NCI-H187 treated with DMSO at 0.1 percent for 48 hours (cell line): ENCODE data around the gene BCAS3.
"Not testable (repeated sequence)": the region's sequence is repeated elsewhere in the genome, so short reads cannot be mapped to it uniquely, and the experiment has no call there.

Experiments used
- DNase-seq: peaks from one replicate; lab custom pipeline; 2025; lab: John Stamatoyannopoulos, UW

Gene BCAS3

DNA sequence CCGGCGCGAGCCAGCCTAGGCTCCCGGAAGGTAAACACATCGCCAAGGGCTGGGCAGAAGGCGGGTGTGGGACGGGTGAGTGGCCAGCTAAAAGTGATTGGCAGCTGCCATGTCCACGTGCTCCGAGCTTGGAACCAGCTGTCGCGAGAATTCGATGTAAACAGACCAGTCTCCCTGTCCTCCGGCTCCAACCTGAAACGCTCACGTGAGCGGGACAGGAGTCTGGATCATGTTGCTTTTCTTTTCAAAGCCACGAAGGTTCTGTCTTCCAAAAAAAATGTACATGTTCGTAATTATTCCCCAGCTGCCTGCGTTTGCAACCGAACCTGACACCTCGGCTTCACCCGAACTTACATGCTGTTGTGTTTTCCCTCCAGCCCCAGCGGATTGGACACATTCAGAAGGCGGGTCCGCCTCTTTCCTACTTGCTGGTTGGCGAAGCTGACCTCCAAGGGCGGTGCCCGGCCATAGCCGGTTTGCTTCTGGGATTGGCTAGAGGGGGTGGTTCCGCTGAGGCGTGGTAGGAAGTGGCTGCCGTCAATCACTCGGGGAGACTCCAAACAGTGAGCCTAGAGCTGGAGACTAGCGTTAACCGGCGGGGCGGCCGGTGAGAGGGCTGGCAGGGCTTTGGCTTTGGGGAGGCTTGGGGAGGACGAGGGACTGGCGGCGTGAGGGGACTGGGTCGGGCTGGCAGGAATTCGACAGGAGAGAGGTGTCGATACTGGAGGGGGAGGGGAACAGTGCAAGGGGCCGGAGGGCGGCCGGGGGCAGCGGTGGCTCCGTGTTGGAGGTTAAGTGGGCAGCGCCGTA, at the start of gene BCAS3:
Gene BCAS3 (plus strand): TSS at position 544 of the 810 bp plus-strand sequence.
- DNase-seq = peak; percentile 84

DNA sequence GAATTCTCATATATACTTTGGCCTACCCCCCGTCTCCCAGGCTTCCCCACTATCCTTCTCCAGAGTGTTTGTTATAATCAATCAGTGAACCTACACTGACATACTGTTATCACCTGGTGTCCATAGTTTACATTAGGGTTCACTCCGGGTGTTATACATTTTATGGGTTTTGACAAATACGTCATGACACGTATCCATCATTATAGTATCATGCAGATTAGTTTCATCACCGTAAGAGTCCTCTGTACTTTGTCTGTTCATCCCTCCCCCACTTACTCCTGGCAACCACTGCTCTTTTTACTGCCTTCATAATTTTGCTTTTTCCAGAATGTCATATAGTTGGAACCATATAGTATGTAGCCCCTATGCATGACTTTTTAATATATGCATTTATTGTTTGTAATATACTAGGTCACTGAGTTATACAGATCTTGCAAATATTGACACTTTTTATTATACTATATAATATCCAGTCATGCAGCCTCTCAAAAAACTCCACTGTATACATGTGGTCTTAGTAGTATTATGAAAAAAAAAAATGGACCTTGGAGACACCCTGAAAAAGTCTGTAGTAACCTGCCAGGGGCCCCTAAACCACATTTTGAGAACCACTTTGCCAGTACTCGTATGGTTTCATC, 49.3 kb upstream of the BCAS3 start:
- DNase-seq = no peak

DNA sequence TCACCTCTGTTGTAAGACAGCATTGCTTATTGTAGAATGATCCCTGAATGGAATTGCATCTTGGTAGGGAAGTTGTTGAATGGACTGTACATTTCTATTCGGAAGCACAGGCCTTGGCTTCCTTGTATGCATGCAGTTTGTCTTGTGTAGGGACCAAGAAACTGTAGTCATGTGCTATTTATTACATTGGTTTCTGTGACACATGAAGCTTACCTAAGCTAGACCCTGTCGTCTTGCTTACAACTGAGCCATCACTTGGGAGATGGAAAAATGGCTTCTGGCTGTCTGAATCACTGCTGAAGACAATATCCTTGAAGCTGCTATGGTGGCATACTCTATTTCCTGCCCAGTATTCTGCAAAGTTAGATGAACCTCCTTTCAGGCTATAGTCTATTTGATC, 48.5 kb upstream of the BCAS3 start:
- no peak for DNase-seq

DNA sequence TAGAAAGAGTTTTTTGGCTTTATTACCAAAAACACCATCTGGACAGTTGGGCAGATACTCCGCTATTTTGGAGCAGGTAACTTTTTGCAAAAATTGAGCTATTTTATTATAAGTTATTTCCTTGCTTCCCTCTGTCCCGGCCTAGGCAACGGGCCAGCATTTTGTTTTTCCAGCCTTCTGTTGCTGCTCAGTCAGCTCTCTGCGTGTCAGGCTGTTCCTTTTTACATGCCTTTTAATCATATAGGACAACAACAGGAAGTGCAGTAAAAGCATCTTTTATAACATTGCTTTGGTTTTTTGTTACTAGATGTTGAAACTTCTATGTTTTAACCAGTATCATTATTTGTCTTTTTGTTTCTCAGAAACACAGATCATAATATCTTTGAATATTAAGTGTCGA, 47.3 kb upstream of the BCAS3 start:
- DNase-seq = no peak

DNA sequence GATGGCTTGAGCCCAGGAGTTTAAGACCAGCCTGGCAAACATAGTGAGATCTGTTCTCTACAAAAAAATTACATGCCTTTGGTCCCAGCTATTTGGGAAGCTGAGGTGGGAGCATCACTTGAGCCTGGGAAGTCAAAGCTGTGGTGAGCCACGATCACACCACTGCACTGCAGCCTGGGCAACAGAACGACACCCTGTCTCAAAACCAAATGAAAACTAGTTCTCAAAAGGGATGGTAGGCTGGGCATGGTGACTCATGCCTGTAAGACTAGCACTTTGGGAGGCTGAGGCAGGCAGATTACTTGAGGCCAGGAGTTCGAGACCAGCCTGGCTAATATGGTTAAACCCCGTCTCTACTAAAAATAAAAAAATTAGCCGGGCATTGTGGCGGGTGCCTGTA, 46.5 kb upstream of the BCAS3 start:
- no peak for DNase-seq

DNA sequence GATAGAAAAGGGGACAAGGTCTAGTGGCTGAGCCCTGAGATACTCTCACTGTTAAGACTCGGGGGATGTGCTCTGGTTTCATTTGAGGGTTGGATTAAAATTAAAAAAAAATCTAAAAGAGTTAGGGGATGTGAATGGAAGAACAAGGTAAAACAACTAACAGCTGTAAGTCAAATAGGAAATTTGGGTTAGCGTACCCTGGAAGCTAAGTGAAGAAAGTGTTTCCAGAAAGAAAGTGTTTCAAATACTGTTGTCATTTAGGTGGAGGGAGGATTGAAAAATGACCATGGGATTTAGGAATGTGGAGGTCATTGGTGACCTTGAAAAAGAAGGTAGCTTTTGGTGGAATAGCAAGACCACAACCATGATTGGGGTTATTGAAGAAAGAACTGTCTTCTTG, 40.0 kb upstream of the BCAS3 start:
- no peak for DNase-seq

DNA sequence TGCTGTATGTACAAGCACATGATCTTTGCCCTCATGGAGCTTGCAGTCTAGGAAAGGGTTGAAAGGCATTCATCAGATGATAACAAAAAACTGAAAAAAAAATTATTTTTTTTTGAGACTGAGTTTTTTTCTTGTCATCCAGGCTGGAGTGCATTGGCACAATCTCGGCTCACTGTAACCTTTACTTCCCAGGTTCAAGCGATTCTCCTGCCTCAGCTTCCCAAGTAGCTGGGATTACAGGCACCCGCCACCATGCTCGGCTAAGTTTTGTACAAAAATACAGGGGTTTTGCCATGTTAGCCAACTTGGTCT, 38.7 kb upstream of the BCAS3 start:
- DNase-seq = no peak

DNA sequence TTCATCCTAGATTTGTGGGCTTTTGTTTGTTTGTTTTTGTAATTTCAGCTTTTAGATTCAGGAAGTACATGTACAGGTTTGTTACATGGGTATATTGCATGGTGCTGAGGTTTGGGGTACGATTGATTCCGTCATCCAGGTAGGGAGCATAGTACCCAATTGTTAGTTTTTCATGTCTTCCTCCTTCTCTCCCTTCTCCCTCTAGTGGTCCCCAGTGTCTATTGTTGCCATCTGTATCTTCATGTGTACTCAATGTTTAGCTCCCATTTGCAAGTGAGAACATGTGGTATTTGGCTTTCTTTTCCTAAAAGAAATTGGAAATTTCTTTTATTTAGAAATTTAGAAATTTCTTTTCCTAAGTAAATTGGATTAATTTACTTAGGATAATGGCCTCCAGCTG, 37.1 kb upstream of the BCAS3 start:
- no peak for DNase-seq

DNA sequence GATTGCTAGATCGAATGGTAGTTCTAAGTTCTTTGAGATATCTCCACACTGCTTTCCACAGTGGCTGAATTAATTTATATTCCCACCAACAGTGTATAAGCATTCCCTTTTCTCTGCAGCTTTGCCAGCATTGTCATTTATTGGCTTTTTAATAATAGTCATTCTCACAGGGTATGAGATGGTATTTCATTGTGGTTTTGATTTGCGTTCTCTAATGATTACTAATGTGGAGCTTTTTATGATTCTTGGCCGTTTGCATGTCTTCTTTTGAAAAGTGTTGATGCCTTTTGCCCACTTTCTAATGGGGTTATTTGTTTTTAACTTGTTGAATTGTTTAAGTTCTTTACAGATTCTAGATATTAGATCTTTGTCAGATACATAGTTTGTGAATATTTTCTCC, 36.5 kb upstream of the BCAS3 start:
- DNase-seq = no peak

DNA sequence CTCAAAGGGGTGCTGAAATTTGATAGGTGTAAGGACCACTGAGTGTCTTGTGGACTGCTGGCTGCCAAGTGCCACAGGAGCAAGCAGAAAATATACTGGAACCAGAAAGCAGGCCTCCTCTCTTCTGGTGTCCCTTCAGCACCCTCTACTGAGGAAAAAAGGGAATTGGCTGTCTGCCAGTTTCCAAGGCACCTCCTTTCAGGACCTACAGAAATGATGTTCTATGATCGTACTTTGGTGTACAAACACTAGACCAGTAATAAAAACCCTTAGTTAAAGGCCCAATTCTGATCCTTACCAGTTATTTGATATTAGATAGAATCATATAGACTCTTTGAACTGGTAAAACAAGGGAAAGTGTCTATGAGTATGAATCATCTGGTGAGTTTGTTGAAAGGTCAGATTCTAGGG, 35.8 kb upstream of the BCAS3 start:
- no peak for DNase-seq

DNA sequence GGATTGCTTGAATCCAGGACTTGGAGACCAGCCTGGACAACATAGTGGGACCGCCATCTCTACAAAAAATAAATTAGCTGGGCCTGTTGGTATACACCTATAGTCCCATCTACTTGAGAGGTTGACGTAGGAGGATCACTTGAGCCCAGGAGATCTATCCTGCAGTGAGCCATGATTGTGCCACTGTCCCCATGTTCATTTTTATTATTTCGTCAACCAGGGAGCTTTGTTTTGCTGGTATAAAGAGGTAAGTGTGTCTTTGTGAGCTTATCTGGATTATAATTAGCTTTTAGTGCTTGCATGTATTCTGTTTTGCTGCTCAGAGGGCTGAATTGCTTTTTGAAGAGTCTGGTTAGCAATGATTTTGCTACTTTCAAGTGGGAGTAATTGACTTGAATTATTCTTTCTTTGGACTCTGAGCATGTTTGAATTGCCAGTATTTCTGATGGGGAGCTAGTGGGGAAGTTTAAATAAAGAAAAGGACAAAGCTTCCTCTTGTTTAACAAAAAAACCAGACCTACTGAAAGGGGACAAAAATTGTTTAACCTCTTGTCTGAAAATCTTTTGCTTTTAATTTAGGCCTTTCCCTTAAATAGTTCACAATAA, 31.6 kb upstream of the BCAS3 start:
- DNase-seq = peak; percentile 53

DNA sequence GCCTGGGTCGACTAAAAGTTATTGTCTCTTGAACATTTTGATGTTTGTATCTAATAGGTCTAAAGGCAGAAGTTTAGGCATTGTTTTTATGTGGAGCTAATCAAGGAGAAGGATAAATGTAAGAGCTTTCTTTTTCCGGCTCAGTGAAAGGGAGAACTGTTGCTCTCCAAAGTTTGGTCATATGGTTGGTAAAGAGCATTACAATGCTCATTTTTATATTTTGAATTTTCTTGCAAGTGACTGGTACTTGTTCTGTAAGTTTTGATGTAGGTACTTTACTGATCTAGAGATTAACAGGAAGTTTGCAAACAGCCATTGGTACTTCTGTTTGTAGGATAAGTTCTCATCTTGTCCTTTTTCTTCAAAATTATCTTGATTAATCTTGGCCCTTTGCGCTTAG, 30.9 kb upstream of the BCAS3 start:
- no peak for DNase-seq

DNA sequence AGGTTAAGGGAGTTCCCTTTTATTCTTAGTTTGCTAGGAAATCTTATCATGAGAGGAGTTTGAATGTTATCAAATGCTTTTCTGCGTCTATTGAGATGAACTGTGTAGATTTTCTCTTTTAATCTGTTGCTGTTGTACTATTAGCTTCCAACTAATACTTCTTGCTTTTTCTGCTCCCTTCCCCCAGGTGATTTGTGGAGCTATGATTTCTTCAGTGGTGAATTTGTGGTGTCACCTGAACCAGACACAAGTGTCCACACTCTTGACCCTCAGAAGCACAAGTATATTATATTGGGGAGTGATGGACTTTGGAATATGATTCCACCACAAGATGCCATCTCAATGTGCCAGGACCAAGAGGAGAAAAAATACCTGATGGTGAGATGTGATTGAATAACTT, 29.9 kb upstream of the BCAS3 start:
- no peak for DNase-seq

DNA sequence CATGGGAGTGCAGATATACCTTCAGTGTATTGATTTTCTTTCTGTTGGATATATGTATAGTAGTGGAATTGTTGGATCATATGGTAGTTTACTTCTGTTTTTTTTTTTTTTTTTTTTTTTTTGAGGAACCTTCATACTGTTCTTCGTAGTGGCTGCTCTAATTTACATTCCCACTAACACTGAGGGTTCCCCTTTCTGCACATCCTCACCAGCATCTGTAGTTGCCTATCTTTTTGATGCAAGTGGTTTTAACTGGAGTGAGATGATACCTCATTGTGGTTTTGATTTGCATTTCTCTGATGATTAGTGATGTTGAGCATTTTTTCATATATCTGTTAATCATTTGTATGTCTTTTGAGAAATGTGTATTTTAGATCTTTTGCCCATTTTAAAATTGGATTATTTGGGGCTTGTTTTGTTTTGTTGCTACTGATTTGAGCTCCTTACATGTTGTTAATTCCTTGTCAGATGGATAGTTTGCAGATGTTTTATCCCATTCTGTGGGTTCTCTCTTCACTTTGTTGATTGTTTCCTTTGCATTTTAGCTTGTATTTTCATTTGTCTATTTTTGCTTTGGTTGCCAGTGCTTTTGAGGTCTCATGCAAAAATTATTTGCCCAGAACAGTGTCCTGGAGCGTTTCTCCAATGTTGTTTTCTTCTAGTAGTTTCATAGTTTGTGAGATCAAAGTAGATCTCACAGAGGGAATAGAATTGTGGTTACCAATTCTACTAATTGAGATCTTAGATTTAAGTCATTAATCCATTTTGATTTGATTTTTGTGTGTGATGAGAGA, 25.0 kb upstream of the BCAS3 start:
- DNase-seq = no peak

DNA sequence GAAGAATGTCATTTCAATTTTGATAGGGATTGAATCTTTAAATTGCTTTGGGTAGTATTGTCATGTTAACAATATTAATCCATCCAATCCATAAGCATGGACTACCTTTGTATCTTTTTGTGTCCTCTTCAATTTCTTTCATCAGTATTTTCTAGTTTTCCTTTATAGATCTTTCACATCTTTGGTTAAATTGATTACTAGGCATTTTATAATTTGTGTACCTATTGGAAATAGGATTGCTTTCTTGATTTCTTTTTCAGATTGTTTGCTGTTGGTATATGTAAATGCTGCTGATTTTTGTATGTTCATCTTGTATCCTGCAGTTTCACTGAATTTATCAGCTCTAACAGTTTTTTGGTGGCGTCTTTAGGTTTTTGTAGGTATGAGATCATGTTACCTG, 24.1 kb upstream of the BCAS3 start:
- DNase-seq = no peak

DNA sequence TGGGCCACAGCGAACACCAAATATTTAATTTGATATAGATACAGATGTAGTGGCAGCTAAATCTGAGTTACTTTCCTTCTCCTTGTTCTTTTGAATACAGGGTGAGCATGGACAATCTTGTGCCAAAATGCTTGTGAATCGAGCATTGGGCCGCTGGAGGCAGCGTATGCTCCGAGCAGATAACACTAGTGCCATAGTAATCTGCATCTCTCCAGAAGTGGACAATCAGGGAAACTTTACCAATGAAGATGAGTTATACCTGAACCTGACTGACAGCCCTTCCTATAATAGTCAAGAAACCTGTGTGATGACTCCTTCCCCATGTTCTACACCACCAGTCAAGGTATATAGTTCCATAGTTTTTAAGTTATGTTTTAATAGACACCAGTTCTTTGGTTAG, 21.2 kb upstream of the BCAS3 start:
- no peak for DNase-seq

DNA sequence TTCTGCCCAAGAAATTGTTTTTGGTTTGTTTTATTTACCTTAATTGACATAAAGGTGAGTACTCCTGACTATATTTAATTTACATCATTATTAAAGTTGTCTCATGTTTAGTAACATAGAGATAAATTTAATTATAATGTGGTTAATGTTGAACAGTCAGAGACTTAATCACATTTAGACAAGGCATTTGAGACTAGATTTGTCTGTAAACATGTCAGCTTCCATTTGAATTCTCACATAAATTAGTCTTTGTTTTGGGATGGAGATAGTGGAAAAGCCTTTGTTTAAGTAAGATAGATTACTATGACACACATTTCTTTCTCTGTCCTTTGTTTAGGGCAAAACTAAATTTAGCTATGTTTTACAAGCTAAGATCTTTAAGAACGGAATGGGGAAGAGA, 18.5 kb upstream of the BCAS3 start:
- DNase-seq = no peak

DNA sequence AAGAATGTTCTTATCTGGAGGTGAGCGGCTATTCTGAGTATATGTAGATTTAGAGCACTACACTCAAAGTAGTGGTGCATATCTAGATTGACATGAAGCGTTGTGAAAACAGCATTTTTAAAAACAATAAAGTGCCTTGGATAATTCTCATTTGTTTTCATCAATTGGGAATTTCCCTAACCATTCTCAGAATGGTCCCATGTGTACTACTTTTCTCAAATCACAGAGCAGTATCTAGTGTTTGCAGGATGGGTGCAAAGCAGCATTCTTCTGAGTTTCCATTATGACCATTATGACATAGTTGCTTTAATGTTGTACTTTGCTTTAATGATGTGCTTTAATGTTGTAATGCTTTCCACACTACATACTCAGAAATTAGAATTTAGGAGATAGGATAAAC, 16.2 kb upstream of the BCAS3 start:
- DNase-seq = no peak

DNA sequence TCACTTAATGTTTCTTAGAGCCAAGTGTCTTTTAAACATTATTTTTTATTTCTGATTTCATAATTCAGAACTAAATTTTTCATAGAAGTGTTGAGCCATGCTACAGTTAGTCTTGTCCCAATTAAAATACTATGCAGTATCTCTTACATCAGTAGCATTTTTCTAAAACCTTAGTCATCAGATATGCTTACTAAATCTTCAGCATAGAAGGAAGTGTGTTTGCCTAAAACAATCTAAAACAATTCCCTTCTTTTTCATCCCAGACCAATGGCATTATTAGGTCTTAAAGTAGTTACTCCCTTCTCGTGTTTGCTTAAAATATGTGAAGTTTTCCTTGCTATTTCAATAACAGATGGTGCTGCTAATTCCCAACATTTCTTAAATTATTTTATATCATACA, 13.6 kb upstream of the BCAS3 start:
- DNase-seq = no peak

DNA sequence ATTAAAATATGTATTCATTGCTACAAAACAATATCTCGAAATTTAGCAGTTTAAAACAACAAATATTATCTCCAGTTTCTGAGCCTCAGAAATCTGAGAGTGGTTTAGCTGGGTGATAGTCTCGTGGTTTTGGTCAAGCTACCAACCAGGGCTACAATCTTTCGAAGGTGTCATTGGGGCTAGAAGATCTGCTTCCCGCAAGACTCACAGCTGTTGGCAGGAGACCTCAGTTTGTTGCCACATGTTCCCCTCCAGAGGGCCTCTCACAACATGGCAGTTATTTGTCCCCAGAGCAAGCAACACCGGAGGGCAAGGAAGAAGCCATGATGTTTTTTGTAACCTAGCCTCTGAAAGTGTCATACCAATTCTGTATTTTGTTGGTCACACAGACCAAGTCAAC, 12.0 kb upstream of the BCAS3 start:
- no peak for DNase-seq

DNA sequence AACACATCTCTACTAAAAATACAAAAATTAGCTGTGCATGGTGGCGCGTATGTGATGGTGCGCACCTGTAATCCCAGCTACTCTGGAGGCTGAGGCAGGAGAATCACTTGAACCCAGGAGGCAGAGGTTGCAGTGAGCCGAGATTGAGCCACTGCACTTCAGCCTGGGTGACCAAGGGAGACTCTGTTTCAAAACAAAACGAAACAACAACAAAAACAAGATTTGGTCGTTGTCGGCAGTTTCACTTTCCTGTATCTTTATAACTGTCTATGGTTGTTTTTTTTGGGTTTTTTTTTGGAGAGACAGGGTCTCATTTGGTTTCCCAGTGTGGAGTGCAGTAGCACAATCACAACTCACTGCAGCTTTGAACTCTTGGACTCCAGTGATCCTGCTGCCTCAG, 8.9 kb upstream of the BCAS3 start:
- DNase-seq = not testable (repeated sequence)

DNA sequence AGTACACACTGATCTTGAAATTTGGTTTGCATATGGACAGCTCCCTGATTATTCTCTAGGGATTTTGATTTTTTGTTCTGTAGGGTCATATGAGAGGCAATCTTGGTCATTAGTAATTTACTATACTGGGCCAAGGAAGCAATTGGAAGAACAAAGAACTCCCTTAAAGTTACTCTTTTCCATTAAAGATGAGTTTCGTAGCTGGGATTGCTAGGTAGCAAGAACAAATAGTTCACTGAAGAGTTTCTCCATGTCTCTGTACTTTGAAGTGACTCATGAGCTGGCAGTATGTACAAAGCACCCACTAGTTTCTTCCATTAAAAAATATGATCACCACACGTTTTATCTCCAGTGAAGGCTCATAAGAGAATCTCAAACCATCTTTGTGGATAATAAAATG, 6.2 kb upstream of the BCAS3 start:
- DNase-seq = no peak

DNA sequence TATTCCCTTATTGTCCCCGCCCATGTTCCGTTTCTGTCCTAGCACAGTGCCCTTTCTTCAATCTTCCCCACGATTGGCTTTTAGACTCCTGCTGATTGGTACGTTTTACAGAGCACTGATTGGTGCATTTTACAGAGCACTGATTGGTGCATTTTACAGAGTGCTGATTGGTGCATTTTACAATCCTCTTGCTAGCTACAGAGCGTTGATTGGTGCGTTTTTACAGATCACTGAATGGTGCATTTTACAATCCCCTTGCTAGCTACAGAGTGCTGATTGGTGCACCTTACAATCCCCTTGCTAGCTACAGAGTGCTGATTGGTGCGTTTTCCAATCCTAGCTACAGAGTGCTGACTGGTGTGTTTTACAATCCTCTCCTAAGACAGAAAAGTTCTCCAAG, 3.0 kb upstream of the BCAS3 start:
- DNase-seq = not testable (repeated sequence)
